Measurements from ENCODE around the gene WWC1. TPM values are rescaled to one million over a fixed set of nuclear protein-coding genes. Genes with fewer than 3 reads are reported as not detected.

The WWC1 gene
- polyA plus RNA-seq, 6 donors from 2014 or later: 0.45 TPM; not detected in 5

DNA sequence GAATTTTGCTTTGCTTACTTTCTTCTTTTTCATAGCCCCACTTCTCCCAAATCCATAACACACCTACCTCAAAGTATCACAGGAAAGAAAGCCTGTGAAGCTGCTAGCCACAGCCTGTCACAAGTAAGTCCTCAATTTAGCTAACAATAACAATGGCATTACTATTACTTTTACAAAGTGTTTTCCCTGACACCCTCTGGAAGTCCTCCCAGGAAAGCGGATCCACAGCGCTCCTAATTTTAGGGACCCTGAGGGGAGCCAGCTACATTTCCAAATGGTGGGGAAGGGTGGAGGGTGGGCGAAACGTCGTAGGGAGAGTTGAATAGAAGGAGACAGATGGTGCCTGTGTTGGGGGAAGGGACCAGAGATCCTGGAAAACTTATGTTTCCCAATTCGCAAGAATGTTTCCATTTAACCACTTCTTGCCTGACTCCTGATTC lies 523 bp upstream of the WWC1 start:
- no peak for ATAC-seq (ENCODE audit: low read depth in 2 of 2)
- peaks cover 26 to 70% (median 38%) of the 10 kb centered on the region in 3 donors for H3K27me3 Mint-ChIP-seq
- H3K27ac Mint-ChIP-seq: peak overlapping the region in 1 of 6 donors; percentile 54

DNA sequence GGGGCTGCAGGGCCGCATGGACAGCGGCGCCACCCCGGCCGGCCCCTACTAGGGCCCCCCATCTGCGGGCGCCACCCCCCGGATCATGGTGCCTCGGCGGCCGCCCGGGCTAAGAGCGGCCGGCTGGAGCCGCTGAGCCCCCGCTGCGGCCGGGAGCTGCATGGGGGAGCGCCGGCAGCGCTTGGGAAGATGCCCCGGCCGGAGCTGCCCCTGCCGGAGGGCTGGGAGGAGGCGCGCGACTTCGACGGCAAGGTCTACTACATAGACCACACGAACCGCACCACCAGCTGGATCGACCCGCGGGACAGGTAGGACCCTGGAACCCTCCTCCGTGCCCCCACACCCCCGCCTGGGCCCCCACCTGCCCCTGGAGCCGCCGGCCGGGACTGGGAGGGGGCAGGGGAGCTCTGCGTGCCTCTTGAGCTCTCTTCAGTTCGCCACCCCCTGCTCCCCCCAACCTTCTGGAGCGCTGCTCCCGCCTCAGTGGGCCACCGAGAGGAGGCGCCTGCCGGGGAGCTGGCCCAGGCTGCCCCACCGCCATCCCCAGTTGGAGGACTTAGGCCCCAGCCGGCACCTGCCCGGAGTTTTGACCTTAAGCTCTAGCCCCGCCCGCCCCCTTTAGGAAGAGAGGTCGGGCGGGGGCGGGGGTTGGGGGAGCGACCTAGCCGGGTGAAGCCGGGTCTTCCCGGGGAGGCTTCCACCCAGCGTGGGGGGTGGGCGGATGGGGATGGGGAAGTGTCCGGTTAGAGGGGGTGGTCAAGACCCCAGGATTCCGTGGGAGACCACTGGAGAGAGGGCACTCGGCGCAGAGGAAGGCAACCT lies 730 bp downstream of the WWC1 start:
- no peak overlapping the region for H3K27ac Mint-ChIP-seq

More for the DNA sequence above, 523 bp upstream of the WWC1 start:
- Mint-ChIP-seq H3K4me3 (peak overlapping the region in 7 of 8 donors; percentile 59 to 87 (median 70)), H3K36me3 (peaks cover 0 to 11% of the 10 kb centered on the region in 2 donors), H3K9me3 (peaks cover 0 to 18% (median 7%) of the 10 kb centered on the region in 7 donors), H3K4me1 (peaks cover 5 to 28% (median 15%) of the 10 kb centered on the region in 3 donors)
- no peak for DNase-seq

DNA sequence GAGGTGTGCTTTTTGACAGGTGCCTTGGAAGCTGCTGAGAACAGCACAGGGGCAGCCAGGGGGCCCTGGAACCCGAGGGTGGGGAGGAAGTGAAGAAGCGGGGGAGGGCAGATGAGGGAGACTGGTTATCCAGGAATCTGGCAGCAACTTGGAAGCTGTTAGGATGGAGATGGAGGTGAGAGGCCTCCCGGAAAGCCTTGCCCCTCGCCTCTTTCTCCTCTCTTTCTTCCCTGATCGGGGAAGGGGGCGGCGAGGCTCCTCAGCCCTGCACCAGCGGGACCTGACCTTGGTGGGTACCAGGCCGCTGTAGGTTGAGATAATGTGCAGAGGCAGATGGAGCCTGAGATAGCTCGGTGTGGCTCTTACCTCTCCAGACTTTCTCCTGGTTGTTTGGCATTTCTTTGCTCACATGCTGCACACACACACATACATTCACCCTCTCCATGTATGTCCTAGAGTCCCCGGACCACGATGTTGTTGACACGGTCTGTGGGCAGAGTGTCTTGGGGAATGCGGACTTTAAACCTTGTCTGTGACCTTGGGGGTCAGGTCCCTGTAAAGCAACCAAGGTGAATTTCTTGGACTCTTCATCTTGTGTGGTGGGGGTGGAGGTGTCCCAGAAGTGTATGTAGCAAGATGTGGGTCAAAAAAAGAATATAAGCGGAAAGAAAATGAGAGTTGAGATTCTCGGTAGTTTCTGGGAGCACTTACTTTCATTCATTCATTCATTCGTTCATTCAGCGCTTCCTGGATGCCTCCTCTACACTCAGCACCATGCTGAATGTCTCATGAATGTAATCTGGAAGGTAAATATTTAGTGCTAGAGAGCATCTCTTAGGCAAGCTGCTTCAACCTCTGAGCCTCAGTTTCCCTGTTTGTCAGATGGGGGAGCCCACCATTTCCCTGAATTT lies 1.6 kb downstream of the WWC1 start:
- Mint-ChIP-seq H3K4me1 (peaks cover 5 to 28% (median 15%) of the 10 kb centered on the region in 3 donors), H3K4me3 (peak overlapping the region in 6 of 8 donors; percentile 21 to 70 (median 36)), H3K27ac (no peak overlapping the region), H3K27me3 (peaks cover 24 to 62% (median 31%) of the 10 kb centered on the region in 3 donors), H3K36me3 (peaks cover 0 to 6% of the 10 kb centered on the region in 2 donors), H3K9me3 (peaks cover 0 to 10% (median 2%) of the 10 kb centered on the region in 7 donors)
- no peak for ATAC-seq (ENCODE audit: low read depth in 2 of 2)
- DNase-seq: no peak

More for the DNA sequence above, 730 bp downstream of the WWC1 start:
- peaks cover 0 to 9% of the 10 kb centered on the region in 2 donors for H3K36me3 Mint-ChIP-seq
- H3K27me3 Mint-ChIP-seq: peaks cover 30 to 71% (median 38%) of the 10 kb centered on the region in 3 donors
- DNase-seq (no peak), ATAC-seq (ENCODE audit: low read depth in 2 of 2) (peak in 1 of 2 donors; percentile 8)
- H3K4me3 Mint-ChIP-seq: peak overlapping the region in 4 of 8 donors; percentile 21 to 70 (median 30)
- peaks cover 5 to 28% (median 15%) of the 10 kb centered on the region in 3 donors for H3K4me1 Mint-ChIP-seq
- H3K9me3 Mint-ChIP-seq: peaks cover 0 to 11% (median 4%) of the 10 kb centered on the region in 7 donors

DNA sequence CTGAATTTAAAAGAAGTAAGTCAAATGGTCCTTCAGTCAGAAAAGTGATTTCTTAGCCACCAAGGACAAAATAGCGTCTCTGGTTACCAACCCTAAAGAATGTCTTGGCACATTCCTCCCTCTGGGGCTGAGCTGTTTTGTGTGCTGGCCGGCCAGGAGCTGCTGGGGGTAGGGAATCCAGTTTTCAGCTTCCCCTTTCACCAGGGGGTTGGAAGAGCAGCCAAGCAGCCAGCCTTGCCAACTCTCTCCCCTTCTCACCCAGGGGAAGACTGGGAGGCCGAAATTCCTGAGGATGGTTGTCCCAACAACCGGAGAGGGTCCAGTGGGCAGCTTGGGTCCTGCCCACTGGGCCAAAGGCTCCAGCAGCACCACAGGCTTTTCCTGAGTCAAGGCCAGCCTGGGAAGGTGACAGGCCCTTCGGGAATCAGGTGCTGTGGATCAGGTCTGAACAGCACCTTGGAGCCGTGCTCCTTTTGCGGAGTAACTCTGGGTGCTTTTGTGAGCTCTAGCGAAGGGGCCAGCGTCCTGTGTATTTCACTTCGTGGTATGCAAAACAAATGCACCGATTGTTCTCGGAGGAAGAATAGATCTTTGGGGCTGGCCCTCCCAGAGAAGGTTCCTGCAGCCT lies 4.2 kb downstream of the WWC1 start:
- Mint-ChIP-seq H3K36me3 (no peaks in the 10 kb centered on the region), H3K4me1 (peaks cover 0 to 14% (median 9%) of the 10 kb centered on the region in 3 donors), H3K9me3 (no peaks in the 10 kb centered on the region), H3K27ac (no peak overlapping the region), H3K4me3 (peak overlapping the region in 1 of 8 donors; percentile 13), H3K27me3 (peaks cover 21 to 50% (median 28%) of the 10 kb centered on the region in 3 donors)
- ATAC-seq (ENCODE audit: low read depth in 2 of 2) (no peak), DNase-seq (no peak)

DNA sequence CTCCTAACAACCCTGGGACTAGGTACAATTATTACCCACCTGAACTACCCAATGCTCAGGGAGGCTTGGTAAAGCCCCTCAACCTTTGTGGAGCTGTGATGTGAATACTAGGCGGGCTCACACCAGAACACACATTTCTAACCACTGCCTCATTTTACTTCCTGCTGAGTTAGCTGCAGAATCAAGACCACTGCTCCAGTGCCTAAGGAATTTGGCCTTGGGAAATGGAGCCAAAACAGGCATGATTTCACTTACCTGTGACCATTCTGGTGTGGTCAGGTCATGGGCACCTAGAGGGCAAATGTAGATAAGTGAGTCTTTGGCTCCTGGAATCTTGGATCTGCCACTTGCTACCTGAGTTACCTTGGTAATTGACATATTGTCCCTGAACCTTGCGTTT lies 5.2 kb downstream of the WWC1 start:
- Mint-ChIP-seq H3K27ac (no peak overlapping the region), H3K36me3 (no peaks in the 10 kb centered on the region), H3K27me3 (peaks cover 21 to 43% (median 28%) of the 10 kb centered on the region in 3 donors), H3K4me3 (no peak overlapping the region), H3K4me1 (peaks cover 0 to 9% (median 9%) of the 10 kb centered on the region in 3 donors), H3K9me3 (no peaks in the 10 kb centered on the region)
- no peak for DNase-seq
- ATAC-seq (ENCODE audit: low read depth in 2 of 2): no peak

DNA sequence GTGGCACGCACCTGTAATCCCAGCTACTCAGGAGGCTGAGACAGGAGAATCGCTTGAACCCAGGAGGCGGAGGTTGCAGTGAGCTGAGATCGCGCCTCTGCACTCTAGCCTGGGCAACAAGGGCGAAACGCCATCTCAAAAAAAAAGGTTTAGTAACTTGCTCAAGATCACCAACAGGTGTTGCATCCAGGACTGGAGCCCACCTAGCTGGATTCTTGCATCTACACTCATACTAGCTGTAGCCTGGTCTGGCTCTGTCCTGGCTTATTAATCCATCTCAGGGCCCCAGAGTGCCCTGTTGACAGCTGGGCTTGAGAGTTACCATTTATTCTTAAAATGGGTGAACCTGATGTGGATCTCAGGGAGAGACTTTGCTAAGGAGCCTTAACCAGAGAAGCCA lies 7.5 kb downstream of the WWC1 start:
- Mint-ChIP-seq H3K27ac (no peak overlapping the region), H3K4me1 (no peaks in the 10 kb centered on the region)
- no peak for ATAC-seq (ENCODE audit: low read depth in 2 of 2)

DNA sequence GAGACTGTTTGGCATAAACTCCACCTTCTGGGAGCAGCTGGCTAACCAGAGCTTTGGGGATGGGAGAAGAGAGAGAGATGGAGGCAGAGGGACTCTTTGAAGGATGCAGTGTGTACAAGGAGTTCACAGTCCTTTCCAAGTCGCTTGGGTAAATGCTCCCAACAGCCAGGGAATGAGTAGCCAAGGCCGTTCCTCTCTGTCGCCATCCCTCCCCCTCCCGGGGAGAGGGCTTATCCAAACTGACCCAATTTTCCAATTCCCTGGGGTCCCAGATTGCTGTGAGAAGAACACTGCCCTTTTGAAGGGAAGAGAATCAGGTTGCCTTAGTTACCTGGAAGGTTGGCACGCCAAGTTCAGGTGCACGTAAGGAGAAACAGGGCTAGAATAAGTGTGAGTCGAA lies 7.9 kb downstream of the WWC1 start:
- DNase-seq (no peak), ATAC-seq (ENCODE audit: low read depth in 2 of 2) (no peak)
- H3K27me3 Mint-ChIP-seq: peaks cover 8 to 22% (median 9%) of the 10 kb centered on the region in 3 donors
- H3K36me3 Mint-ChIP-seq: no peaks in the 10 kb centered on the region
- no peak overlapping the region for H3K27ac Mint-ChIP-seq
- H3K4me3 Mint-ChIP-seq: no peak overlapping the region
- H3K9me3 Mint-ChIP-seq: peaks cover 0 to 8% (median 0%) of the 10 kb centered on the region in 7 donors
- no peaks in the 10 kb centered on the region for H3K4me1 Mint-ChIP-seq

More for the DNA sequence above, 7.5 kb downstream of the WWC1 start:
- Mint-ChIP-seq H3K27me3 (peaks cover 13 to 27% (median 13%) of the 10 kb centered on the region in 3 donors), H3K9me3 (peaks cover 0 to 8% (median 0%) of the 10 kb centered on the region in 7 donors), H3K36me3 (no peaks in the 10 kb centered on the region), H3K4me3 (no peak overlapping the region)
- no peak for DNase-seq

DNA sequence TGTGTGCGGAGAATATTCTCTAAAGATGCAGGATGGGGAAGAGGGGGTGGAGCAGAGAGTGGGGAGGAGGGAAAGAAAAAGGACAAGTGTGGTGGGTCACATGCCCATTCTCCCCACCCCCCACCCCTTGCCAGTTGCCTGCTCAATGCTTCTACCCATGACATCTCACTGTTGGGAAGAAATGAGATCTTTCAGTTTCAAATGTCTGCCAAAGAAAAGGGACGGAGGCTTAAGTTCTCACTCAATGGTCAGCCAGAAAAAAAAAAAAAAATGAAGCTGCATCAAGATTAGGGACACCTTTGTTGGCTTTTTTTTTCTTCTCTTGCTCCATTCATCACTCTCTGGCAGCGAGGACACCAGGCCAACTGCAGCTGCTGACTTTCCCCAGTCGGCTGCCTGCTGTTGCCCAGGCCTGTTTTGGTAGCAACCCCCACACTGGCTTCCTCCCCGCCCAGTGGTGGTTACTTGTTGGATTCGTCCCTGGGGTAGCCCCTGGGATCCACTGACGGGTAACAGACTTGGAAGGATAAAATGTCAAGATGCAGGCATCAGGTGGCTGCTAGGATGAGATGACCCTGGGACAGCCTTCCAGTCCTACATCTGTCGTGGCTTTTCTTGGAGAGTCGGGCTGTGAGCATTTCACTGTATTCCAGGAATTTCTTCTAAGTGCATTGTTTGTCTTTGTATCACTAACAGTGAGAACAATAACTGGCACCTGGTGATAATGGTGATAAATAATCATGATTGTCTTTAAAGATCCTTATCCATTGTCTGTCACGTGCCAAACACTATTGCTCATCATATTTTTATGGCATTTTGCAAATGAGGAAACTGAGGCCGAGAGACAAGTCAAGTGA lies 9.1 kb downstream of the WWC1 start:
- H3K4me1 Mint-ChIP-seq: no peaks in the 10 kb centered on the region
- DNase-seq: no peak
- no peak overlapping the region for H3K4me3 Mint-ChIP-seq
- H3K27ac Mint-ChIP-seq: no peak overlapping the region
- no peak for ATAC-seq (ENCODE audit: low read depth in 2 of 2)
- peaks cover 4 to 11% (median 6%) of the 10 kb centered on the region in 3 donors for H3K27me3 Mint-ChIP-seq
- no peaks in the 10 kb centered on the region for H3K36me3 Mint-ChIP-seq
- H3K9me3 Mint-ChIP-seq: peaks cover 0 to 8% (median 0%) of the 10 kb centered on the region in 7 donors

DNA sequence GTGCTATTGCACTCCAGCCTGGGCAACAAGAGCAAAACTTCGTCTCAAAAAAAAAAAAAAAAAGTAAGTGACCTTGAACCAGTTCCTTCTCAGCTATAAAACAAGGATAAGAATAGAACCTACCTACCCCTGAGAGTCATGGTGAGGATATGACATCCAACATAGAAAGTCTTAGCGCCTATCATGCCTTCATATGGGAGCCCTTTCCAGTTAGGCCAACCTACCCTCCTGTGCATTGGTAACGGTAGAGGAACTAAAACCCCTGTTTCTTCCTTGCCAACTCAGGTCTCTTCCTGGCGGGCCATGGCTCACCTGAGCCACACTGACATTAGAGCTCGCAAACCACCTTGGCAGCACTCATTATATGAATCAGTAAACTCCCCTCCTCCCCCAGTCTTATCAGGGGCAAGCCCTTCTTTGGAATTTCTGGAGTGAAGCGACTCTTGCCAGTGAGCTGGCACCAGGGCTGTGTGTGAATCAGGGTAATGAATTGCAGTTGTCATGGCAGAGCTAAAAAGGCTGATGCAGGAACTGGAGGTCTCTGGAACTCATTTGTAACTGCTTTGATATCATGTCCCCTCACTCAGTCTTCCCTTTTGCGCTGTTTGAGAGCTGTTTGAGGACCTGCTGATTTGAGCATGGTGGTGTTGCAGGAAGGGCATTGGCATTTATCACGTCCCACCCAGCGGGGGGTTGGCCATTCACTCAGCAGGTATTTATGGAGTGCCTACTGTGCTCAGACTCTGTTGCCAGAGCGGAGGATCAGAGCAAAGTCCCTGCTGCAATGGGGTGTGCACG lies 10.3 kb downstream of the WWC1 start:
- no peaks in the 10 kb centered on the region for H3K4me1 Mint-ChIP-seq
- ATAC-seq (ENCODE audit: low read depth in 2 of 2) (no peak), DNase-seq (no peak)
- H3K27me3 Mint-ChIP-seq: peaks cover 0 to 6% (median 5%) of the 10 kb centered on the region in 3 donors
- H3K36me3 Mint-ChIP-seq: no peaks in the 10 kb centered on the region
- H3K4me3 Mint-ChIP-seq: no peak overlapping the region
- H3K9me3 Mint-ChIP-seq: peaks cover 0 to 8% (median 0%) of the 10 kb centered on the region in 7 donors
- H3K27ac Mint-ChIP-seq: no peak overlapping the region

DNA sequence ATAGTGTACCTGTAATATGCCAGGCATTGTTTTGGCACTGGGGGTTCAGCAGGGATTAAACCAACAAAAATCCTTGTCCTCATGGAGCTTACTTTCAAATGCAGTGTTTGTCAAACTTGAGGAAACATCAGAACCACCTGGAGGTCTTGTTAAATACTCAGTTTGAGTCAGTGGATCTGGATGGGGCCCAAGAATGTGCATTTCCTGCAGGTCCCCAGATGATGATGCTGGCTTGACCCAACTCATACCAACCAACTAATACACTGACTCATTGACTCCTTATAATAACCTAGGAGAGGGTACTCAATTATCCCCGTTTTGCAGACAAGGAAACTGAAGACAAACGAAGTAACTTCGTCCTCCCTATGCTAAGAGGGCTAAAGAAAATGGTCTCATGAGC lies 11.3 kb downstream of the WWC1 start:
- Mint-ChIP-seq H3K4me3 (no peak overlapping the region), H3K27me3 (peaks cover 0 to 6% (median 5%) of the 10 kb centered on the region in 3 donors), H3K27ac (no peak overlapping the region), H3K9me3 (peaks cover 0 to 8% (median 0%) of the 10 kb centered on the region in 7 donors), H3K4me1 (no peaks in the 10 kb centered on the region), H3K36me3 (no peaks in the 10 kb centered on the region)
- ATAC-seq (ENCODE audit: low read depth in 2 of 2) (no peak), DNase-seq (no peak)

DNA sequence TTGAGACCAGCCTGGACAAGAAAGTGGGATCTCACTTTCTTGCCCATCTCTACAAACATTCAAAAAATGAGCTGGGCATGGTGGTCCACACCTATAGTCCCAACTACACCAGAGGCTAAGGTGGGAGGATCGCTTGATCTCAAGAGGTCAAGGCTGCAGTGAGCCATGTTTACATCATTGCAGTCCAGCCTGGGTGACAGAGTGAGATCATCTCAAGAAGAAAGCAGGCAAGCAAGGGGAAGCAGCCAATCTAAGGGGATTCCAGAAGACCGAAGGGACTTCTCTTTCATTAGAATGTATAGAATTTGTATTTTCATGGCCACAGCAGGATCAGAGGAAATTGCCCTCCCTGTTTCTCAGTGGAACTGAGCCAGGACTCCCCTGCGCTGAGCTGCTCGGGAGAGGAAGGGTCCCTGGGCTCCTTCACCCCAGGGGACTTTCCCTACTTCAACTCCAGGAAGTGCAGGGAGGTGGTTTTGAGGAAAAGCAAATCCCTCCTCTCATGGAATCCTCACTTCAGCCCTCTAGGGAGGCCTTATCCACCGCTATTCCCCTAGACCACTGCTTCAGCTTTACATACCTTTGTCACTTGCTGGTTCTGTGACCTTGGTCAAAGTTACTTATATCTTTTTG lies 12.1 kb downstream of the WWC1 start:
- Mint-ChIP-seq H3K4me3 (peak overlapping the region in 2 of 8 donors; percentile 35 to 81), H3K27ac (no peak overlapping the region), H3K4me1 (no peaks in the 10 kb centered on the region), H3K9me3 (peaks cover 0 to 8% (median 0%) of the 10 kb centered on the region in 7 donors), H3K27me3 (peaks cover 0 to 6% (median 4%) of the 10 kb centered on the region in 3 donors), H3K36me3 (no peaks in the 10 kb centered on the region)
- ATAC-seq (ENCODE audit: low read depth in 2 of 2) (no peak), DNase-seq (no peak)
